ENCODE data around the gene CTXN2. TPM values are rescaled to one million over a fixed set of nuclear protein-coding genes. Genes with fewer than 3 reads are reported as not detected.
A peak's percentile ranks its signal among the peaks of the same experiment; 100 is the strongest.

Gene CTXN2
- total and polyA plus RNA-seq, 2 of the 13 experiments (the other 11 are each of a cell fraction or from before 2014, with no cell fraction given), result not detected

DNA sequence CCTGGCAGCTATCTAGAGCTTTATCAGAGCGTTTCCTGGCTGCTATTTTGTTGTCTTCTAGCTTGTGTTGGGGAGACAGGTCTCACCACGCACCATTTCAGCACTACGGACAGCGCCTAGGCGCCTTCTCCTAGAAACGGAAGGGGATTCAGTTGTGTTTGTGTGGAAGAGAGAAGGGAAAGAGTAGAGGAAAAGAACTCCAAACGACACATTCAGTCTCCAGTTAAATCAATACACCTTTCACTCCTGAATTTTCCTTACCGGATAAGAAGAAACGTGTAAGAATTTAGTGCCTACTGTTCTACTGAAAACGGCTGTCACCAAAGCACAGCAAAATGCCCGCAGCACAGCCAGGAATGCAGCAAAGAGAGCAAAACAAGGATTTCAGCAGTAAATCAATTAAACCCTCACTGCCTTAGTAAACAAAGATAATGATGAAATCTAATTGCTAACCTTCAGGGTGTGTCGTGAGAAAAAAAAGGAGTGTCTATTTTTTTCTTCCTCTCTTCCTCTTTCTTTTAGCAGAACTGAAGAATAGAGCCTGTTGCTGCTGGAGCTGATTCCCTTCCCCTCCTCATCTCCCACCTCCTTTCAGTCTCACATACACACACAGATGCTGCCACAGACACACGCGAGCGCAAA is 412 bp upstream of the CTXN2 start (continued):
- TF ChIP-seq, protein P1, sequence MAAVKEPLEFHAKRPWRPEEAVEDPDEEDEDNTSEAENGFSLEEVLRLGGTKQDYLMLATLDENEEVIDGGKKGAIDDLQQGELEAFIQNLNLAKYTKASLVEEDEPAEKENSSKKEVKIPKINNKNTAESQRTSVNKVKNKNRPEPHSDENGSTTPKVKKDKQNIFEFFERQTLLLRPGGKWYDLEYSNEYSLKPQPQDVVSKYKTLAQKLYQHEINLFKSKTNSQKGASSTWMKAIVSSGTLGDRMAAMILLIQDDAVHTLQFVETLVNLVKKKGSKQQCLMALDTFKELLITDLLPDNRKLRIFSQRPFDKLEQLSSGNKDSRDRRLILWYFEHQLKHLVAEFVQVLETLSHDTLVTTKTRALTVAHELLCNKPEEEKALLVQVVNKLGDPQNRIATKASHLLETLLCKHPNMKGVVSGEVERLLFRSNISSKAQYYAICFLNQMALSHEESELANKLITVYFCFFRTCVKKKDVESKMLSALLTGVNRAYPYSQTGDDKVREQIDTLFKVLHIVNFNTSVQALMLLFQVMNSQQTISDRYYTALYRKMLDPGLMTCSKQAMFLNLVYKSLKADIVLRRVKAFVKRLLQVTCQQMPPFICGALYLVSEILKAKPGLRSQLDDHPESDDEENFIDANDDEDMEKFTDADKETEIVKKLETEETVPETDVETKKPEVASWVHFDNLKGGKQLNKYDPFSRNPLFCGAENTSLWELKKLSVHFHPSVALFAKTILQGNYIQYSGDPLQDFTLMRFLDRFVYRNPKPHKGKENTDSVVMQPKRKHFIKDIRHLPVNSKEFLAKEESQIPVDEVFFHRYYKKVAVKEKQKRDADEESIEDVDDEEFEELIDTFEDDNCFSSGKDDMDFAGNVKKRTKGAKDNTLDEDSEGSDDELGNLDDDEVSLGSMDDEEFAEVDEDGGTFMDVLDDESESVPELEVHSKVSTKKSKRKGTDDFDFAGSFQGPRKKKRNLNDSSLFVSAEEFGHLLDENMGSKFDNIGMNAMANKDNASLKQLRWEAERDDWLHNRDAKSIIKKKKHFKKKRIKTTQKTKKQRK (IDR thresholded peaks at IDR 0.05; ENCODE audit: low read length), result no peak
- TF ChIP-seq, protein P2, sequence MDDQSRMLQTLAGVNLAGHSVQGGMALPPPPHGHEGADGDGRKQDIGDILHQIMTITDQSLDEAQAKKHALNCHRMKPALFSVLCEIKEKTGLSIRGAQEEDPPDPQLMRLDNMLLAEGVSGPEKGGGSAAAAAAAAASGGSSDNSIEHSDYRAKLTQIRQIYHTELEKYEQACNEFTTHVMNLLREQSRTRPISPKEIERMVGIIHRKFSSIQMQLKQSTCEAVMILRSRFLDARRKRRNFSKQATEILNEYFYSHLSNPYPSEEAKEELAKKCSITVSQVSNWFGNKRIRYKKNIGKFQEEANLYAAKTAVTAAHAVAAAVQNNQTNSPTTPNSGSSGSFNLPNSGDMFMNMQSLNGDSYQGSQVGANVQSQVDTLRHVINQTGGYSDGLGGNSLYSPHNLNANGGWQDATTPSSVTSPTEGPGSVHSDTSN (CRISPR knock-in tag; IDR thresholded peaks at IDR 0.05; ENCODE audit: borderline replicate concordance), result no peak
- no peak for TF ChIP-seq MYNN (CRISPR knock-in tag; IDR thresholded peaks at IDR 0.05; ENCODE audit: low read depth)
- TF ChIP-seq ZNF747 (CRISPR knock-in tag; IDR thresholded peaks at IDR 0.05; ENCODE audit: borderline replicate concordance), result no peak
- no peak for TF ChIP-seq PHF5A (CRISPR knock-in tag; IDR thresholded peaks at IDR 0.05; ENCODE audit: low read depth, unreplicated experiment)
- TF ChIP-seq ZNF256 (CRISPR knock-in tag; conservative IDR thresholded peaks at IDR 0.05), result no peak
- TF ChIP-seq, protein P3, sequence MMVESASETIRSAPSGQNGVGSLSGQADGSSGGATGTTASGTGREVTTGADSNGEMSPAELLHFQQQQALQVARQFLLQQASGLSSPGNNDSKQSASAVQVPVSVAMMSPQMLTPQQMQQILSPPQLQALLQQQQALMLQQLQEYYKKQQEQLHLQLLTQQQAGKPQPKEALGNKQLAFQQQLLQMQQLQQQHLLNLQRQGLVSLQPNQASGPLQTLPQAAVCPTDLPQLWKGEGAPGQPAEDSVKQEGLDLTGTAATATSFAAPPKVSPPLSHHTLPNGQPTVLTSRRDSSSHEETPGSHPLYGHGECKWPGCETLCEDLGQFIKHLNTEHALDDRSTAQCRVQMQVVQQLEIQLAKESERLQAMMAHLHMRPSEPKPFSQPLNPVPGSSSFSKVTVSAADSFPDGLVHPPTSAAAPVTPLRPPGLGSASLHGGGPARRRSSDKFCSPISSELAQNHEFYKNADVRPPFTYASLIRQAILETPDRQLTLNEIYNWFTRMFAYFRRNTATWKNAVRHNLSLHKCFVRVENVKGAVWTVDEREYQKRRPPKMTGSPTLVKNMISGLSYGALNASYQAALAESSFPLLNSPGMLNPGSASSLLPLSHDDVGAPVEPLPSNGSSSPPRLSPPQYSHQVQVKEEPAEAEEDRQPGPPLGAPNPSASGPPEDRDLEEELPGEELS (CRISPR knock-in tag; IDR thresholded peaks at IDR 0.05), result no peak
- TF ChIP-seq RBAK (CRISPR knock-in tag; IDR thresholded peaks at IDR 0.05), result no peak
- no peak for TF ChIP-seq ZNF296 (CRISPR knock-in tag; conservative IDR thresholded peaks at IDR 0.05)
- no peak for TF ChIP-seq TP53 (CRISPR knock-in tag; conservative IDR thresholded peaks at IDR 0.05)
- TF ChIP-seq ZMYM3 (CRISPR knock-in tag; IDR thresholded peaks at IDR 0.05), result no peak
- TF ChIP-seq, protein P4, sequence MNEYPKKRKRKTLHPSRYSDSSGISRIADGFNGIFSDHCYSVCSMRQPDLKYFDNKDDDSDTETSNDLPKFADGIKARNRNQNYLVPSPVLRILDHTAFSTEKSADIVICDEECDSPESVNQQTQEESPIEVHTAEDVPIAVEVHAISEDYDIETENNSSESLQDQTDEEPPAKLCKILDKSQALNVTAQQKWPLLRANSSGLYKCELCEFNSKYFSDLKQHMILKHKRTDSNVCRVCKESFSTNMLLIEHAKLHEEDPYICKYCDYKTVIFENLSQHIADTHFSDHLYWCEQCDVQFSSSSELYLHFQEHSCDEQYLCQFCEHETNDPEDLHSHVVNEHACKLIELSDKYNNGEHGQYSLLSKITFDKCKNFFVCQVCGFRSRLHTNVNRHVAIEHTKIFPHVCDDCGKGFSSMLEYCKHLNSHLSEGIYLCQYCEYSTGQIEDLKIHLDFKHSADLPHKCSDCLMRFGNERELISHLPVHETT (CRISPR knock-in tag; conservative IDR thresholded peaks at IDR 0.05), result no peak
- 0 out of 2 replicates have a peak, but pooled peaks have one; percentile 38 for TF ChIP-seq SAP130 (CRISPR knock-in tag; IDR thresholded peaks at IDR 0.05; ENCODE audit: low read depth)
- TF ChIP-seq FOXC1 (CRISPR knock-in tag; IDR thresholded peaks at IDR 0.05; ENCODE audit: borderline replicate concordance), result no peak
- TF ChIP-seq, protein P5, sequence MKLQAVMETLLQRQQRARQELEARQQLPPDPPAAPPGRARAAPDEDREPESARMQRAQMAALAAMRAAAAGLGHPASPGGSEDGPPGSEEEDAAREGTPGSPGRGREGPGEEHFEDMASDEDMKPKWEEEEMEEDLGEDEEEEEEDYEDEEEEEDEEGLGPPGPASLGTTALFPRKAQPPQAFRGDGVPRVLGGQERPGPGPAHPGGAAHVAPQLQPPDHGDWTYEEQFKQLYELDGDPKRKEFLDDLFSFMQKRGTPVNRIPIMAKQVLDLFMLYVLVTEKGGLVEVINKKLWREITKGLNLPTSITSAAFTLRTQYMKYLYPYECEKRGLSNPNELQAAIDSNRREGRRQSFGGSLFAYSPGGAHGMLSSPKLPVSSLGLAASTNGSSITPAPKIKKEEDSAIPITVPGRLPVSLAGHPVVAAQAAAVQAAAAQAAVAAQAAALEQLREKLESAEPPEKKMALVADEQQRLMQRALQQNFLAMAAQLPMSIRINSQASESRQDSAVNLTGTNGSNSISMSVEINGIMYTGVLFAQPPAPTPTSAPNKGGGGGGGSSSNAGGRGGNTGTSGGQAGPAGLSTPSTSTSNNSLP (IDR thresholded peaks at IDR 0.05; ENCODE audit: low read depth, low read length), result no peak
- no peak for TF ChIP-seq HNRNPH1 (optimal IDR thresholded peaks at IDR 0.05; ENCODE audit: low read depth, low read length)
- TF ChIP-seq IKZF1 (IDR thresholded peaks at IDR 0.05), result no peak
- TF ChIP-seq REL (CRISPR knock-in tag; conservative IDR thresholded peaks at IDR 0.05), result no peak

Data from HepG2 (cell line).